DND-41 (cell line): ENCODE results near the gene WFDC5.

Experiments
- CTCF ChIP-seq: IDR thresholded peaks from 2 replicates; pipeline ENCODE4 v1.5.1; 2012; ENCODE audit warnings: borderline replicate concordance, low read length, moderate library complexity, mild to moderate bottlenecking; ENCODE audit not compliant: poor library complexity, severe bottlenecking; ENCODE audit errors: extremely low read depth
- EZH2 ChIP-seq: IDR thresholded peaks from 3 replicates; pipeline ENCODE4 v1.6.1; 2012; ENCODE audit warnings: borderline replicate concordance, low read depth, mild to moderate bottlenecking, moderate library complexity, low read length, inconsistent platforms; ENCODE audit not compliant: severe bottlenecking

GRCh38 chr20:45088247-45088646 lies 26.7 kb downstream of the WFDC5 start:
- no peak for TF ChIP-seq CTCF
- TF ChIP-seq EZH2: no peak
